Dendritic cell treated with granulocyte-macrophage colony-stimulating factor and Interleukin-4, amounts not matched to agents 40 ng/mL and 50 ng/mL, for 4 days (primary cell): Measurements from ENCODE around the gene TMEM240.
"Not testable (repeated sequence)": the region's sequence is repeated elsewhere in the genome, so short reads cannot be mapped to it uniquely, and the experiment has no call there.

Experiments
- H3K27ac Mint-ChIP-seq: one replicate; pipeline ENCODE4 v1.8.0; 2022; ENCODE audit warnings: mild to moderate bottlenecking, mixed read lengths
- H3K27me3 Mint-ChIP-seq: one replicate; pipeline ENCODE4 v1.8.0; 2022; ENCODE audit warnings: mild to moderate bottlenecking, mixed read lengths
- H3K36me3 Mint-ChIP-seq: one replicate; pipeline ENCODE4 v1.8.0; 2022; ENCODE audit warnings: low read depth, mixed read lengths
- H3K4me1 Mint-ChIP-seq: one replicate; pipeline ENCODE4 v1.8.0; 2022; ENCODE audit warnings: low read depth, mixed read lengths
- H3K4me3 Mint-ChIP-seq: one replicate; pipeline ENCODE4 v1.8.0; 2022; ENCODE audit warnings: mild to moderate bottlenecking, moderate library complexity, mixed read lengths
- H3K9me3 Mint-ChIP-seq: one replicate; pipeline ENCODE4 v1.8.0; 2022; ENCODE audit warnings: mixed read lengths
- intact Hi-C: fragments of 100-400 bp; cut with micrococcal nuclease; formaldehyde crosslinking; loops from one replicate; pipeline ENCODE4 v1.15.0; 2022

TMEM240 gene

DNA sequence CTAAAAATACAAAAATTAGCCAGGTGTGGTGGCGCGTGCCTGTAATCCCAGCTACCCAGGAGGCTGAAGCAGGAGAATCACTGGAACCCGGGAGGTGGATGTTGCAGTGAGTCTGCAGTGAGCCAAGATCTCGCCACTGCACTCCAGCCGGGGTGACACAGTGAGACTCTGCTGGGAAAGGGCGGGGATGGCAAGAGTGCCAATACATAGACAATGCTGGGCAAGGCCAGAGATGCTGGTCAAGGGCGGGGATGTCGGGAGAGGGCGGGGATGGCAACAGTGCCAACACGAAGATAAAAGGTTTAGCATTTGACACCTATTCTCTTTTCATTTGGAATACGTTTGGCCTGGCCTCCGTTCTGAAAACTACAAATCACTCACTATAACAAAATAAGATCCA lies 23.3 kb upstream of the TMEM240 start:
- Mint-ChIP-seq H3K9me3 (no peaks in the 10 kb centered on the region), H3K4me3 (no peak overlapping the region), H3K36me3 (peaks cover 85% of the 10 kb centered on the region), H3K27ac (no peak overlapping the region), H3K27me3 (no peaks in the 10 kb centered on the region), H3K4me1 (peaks cover 12% of the 10 kb centered on the region)
- intact Hi-C loops, result no loop called here

DNA sequence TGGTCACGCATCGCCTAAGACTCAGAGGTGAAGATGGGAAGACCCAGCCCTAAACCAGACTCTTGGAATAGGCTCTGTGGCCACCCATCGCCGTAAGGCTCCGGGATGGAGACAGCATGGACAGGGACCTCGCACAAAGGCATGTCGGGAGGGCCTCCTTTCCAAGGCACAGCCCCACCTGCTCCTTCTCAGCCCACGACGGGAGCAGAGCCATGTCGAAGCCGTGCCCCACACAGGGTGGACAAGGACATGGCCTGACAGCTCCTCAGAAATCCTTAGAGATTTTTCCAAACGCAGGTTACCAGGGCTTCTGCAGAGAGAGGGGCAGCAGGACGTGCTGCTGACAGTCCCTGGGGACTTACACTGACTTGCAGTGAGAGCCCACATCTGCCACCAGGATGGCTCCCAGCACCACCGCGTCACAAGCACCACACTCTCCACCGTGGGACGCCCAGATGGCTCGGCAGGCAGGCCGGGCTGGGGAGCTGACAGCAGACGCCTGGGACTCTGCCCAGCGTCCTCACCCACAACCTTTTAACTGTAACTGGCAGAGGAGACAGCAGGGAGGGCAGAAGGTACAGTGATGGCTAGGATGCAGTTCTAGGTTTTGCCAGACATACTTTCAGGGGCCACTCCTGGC lies 22.3 kb upstream of the TMEM240 start:
- peaks cover 91% of the 10 kb centered on the region for H3K36me3 Mint-ChIP-seq
- H3K9me3 Mint-ChIP-seq, result no peaks in the 10 kb centered on the region

DNA sequence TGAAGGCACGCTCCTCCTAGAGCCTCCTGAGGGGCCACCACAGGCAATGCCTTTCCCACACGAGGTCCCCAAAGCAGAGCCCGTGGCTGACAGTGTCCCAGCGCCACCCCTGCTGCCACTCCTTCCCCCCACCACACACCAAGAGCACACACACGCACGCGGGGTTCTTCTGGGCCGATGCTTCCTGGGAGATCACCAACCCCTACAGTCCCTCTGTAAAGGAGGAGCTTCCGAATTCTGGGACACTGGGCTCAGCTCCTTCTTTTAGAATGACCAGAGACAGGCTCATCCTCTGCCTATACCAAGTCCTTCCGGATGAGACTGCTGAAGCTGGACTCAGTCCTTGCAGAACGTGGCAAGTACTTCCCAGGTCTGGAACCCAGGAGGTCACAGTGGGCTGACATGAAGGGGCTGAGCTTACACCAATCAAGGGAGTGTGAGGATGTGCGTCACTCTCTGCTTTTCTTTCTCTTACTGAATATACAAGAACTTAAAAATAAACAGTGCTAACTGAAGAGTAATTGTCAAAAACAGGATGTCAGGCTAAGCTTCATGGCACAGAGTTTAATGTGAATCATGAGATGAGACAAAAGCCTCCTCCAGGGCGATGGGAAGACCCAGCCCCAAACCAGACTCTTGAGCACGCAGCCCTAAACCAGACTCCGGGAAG lies 21.5 kb upstream of the TMEM240 start:
- Mint-ChIP-seq H3K27me3 (no peaks in the 10 kb centered on the region), H3K27ac (no peak overlapping the region), H3K4me3 (no peak overlapping the region), H3K9me3 (no peaks in the 10 kb centered on the region), H3K36me3 (peaks cover 83% of the 10 kb centered on the region), H3K4me1 (peaks cover 2% of the 10 kb centered on the region)
- intact Hi-C loops, result no loop called here

More for the DNA sequence above, 22.3 kb upstream of the TMEM240 start:
- intact Hi-C loops, result no loop called here
- no peak overlapping the region for H3K4me3 Mint-ChIP-seq
- no peak overlapping the region for H3K27ac Mint-ChIP-seq
- peaks cover 9% of the 10 kb centered on the region for H3K4me1 Mint-ChIP-seq
- H3K27me3 Mint-ChIP-seq, result no peaks in the 10 kb centered on the region

DNA sequence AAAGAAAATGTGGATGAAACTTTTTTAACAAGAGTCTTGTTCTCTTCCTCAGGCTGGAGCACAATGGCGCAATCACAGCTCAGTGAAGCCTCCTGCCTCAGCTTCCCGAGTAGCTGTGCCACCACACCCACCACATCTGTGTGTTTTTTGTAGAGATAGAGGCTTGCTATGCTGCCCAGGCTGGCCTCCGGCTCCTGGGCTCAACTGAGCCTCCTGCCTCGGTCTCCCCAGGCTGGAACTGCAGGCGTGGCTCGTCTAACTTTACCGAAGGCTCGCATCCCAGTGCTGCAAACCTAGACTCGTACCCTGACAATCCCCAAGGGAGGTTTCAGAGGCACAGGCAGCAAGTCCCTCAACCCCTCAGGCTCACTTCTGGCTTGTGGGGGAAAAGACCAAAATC lies 19.8 kb upstream of the TMEM240 start:
- H3K4me1 Mint-ChIP-seq, result peaks cover 3% of the 10 kb centered on the region
- intact Hi-C loops, result no loop called here
- peaks cover 80% of the 10 kb centered on the region for H3K36me3 Mint-ChIP-seq
- no peaks in the 10 kb centered on the region for H3K27me3 Mint-ChIP-seq
- H3K27ac Mint-ChIP-seq, result no peak overlapping the region
- no peaks in the 10 kb centered on the region for H3K9me3 Mint-ChIP-seq
- no peak overlapping the region for H3K4me3 Mint-ChIP-seq

DNA sequence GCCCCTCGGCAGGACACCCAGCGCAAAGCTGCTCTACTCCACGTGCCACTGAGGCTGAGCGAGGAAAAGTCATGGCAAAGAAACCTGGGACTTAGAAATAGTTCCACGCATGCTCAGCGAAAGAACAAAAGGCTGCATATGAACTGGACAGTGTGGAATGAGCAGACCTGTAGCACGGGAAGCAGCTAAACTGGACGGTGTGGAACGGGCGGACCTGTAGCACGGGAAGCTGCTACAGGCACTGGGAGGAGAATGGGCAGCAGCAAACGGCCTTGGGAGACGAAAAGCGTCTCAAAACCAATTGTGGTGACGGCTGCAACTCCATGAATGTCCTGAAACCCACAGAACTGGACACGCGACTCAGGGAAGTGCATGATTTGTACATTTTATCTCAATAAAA lies 18.6 kb upstream of the TMEM240 start:
- no peak overlapping the region for H3K27ac Mint-ChIP-seq
- intact Hi-C loops, result no loop called here
- no peaks in the 10 kb centered on the region for H3K9me3 Mint-ChIP-seq
- H3K4me3 Mint-ChIP-seq, result no peak overlapping the region
- no peaks in the 10 kb centered on the region for H3K27me3 Mint-ChIP-seq
- peaks cover 80% of the 10 kb centered on the region for H3K36me3 Mint-ChIP-seq
- H3K4me1 Mint-ChIP-seq, result peaks cover 10% of the 10 kb centered on the region

DNA sequence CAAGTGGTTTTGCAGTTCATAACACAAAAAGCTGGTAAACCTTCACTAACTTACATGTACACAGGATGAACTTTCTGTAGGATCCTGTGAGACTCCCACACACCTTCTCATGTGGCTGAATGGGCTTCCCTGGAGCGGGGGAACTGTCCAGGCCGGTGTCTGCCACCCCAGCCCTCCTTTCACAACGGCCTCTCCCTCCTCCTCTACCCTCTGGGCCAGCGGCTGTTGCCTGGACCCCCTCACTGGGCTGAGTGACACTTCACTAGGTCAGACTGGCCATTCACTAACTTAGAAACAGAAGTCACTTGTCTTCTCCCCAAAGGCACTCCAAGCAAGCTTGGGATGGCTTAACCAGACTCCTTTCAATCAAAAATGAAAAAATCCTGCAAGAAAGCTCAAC lies 18.2 kb upstream of the TMEM240 start:
- Mint-ChIP-seq H3K27me3 (no peaks in the 10 kb centered on the region), H3K4me3 (no peak overlapping the region), H3K27ac (no peak overlapping the region), H3K36me3 (peaks cover 80% of the 10 kb centered on the region), H3K4me1 (peaks cover 10% of the 10 kb centered on the region), H3K9me3 (no peaks in the 10 kb centered on the region)
- intact Hi-C loops, result no loop called here

DNA sequence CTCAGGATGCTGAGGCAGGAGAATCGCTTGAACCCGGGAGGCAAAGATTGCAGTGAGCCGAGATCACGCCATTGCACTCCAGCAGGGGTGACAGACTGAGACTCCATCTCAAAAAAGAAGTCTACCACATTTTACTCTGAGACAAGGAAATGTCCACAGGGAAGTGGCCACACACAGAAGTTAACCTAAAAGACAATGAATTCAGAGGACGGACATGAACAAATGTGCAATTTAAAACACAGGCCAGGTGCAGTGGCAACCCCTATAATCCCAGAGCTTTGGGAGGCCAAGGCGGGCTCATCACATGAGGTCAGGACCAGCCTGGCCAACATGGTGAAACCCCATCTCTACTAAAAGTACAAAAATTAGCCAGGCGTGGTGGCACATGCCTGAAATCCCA lies 17.3 kb upstream of the TMEM240 start:
- intact Hi-C loops, H3K9me3 Mint-ChIP-seq, H3K27me3 Mint-ChIP-seq, H3K4me3 Mint-ChIP-seq, H3K27ac Mint-ChIP-seq: not testable (repeated sequence)
- Mint-ChIP-seq H3K4me1 (peaks cover 10% of the 10 kb centered on the region), H3K36me3 (peaks cover 73% of the 10 kb centered on the region)

DNA sequence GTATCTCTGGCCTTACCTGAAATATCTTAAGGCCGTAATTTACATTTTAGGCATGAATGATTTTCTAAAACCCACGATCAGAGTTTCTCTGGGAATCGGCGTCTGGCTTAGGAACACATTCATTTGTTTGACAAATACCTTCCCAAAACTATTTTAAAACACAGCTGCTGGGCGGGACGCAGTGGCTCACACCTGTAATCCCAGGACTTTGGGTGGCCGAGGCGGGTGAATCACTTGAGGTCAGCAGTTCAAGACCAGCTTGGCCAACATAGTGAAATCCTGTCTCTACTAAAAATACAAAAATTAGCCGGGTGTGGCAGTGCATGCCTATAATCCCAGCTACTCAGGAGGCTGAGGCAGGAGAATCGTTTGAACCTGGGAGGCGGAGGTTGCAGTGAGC lies 16.5 kb upstream of the TMEM240 start:
- H3K4me3 Mint-ChIP-seq, H3K9me3 Mint-ChIP-seq, intact Hi-C loops, H3K27me3 Mint-ChIP-seq, H3K27ac Mint-ChIP-seq: not testable (repeated sequence)
- Mint-ChIP-seq H3K36me3 (peaks cover 73% of the 10 kb centered on the region), H3K4me1 (peaks cover 11% of the 10 kb centered on the region)

DNA sequence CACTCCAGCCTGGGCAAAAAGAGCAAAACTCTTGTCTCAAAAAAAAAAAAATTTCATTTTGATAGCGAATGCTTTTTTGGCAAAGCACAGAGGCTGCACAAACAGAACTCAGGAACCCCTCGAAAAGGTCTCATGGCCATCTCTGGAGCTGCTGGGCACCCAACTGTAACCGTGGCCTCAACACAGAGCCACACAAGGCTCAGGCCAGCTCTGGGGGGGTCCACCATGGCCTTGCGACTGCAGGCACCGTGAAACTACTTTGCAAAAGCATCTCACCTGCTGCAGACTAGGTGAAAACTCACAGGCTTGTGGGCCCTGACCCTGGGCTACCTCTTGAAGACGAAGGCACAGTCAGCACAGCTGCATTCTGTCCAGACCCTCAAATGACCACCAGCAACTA lies 16.1 kb upstream of the TMEM240 start:
- no peak overlapping the region for H3K27ac Mint-ChIP-seq
- H3K36me3 Mint-ChIP-seq, result peaks cover 73% of the 10 kb centered on the region
- H3K27me3 Mint-ChIP-seq, result no peaks in the 10 kb centered on the region
- no peak overlapping the region for H3K4me3 Mint-ChIP-seq
- peaks cover 15% of the 10 kb centered on the region for H3K4me1 Mint-ChIP-seq
- intact Hi-C loops, result no loop called here
- H3K9me3 Mint-ChIP-seq, result no peaks in the 10 kb centered on the region

DNA sequence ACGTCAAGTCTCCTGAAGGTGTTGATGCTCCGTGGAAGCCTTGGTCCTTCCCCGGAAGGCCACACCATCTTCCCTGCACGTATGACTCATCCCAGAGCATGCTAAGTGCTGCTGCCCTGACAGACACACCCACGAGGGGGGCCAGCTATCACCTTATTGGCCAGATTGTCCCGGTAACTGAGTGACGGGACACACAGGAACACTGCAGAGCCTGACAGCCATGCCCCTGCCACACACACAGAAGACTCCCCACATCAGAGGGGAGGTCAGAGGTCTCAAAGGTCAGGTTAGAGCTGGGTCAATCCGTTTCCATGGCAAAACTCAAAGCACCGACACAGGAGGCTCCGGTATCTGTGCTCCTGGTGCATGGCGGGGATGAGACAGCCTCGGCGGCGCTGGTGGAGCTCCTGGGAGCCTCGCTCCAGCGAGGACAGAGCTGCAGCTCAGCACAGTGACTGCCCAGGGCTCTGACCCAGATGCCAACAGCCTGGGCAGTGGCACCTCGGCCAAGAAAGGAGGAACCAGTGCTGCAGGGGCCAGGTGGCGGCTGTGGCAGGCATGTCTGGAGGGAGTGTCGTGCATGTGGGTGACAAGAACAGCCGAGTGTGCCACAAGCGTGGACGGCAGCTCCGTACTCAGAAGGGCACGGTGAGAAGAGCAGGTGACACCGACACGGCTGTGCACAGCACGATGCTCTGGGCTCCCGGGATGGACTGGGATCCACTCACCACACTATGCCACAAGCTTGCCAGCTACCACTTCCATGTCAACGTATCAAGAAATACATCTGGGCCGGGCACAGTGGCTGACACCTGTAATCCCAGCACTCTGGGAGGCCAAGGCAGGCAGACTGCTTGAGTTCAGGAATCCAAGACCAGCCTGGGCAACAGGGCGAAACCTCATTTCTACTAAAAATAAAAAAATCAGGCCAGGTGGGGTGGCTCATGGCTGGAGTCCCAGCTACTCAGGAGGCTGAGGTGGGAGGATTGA lies 14.8 kb upstream of the TMEM240 start:
- Mint-ChIP-seq H3K4me1 (peaks cover 17% of the 10 kb centered on the region), H3K27me3 (no peaks in the 10 kb centered on the region), H3K27ac (no peak overlapping the region), H3K4me3 (no peak overlapping the region), H3K36me3 (peaks cover 66% of the 10 kb centered on the region), H3K9me3 (no peaks in the 10 kb centered on the region)
- intact Hi-C loops, result no loop called here

DNA sequence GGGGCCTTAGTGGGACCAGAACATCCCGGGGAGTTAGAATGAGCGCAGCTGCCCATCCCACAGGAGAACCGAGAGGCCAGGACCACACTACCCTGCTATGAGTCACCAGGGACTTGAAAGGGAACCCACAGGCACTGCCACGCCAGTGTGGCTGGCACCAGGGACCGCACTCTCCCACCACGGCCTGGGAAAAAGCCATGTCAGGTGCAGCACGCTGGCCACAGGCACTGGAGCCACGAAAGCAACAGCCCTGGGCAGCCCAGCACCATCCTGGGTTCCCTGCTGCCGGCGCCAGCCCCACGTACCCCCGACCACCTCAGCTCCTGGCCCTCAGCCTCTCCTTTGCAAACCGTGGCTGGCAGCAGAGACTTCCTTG lies 14.1 kb upstream of the TMEM240 start:
- Mint-ChIP-seq H3K27me3 (no peaks in the 10 kb centered on the region), H3K27ac (no peak overlapping the region), H3K9me3 (no peaks in the 10 kb centered on the region), H3K36me3 (peaks cover 59% of the 10 kb centered on the region), H3K4me1 (peaks cover 17% of the 10 kb centered on the region), H3K4me3 (no peak overlapping the region)
- intact Hi-C loops, result no loop called here

DNA sequence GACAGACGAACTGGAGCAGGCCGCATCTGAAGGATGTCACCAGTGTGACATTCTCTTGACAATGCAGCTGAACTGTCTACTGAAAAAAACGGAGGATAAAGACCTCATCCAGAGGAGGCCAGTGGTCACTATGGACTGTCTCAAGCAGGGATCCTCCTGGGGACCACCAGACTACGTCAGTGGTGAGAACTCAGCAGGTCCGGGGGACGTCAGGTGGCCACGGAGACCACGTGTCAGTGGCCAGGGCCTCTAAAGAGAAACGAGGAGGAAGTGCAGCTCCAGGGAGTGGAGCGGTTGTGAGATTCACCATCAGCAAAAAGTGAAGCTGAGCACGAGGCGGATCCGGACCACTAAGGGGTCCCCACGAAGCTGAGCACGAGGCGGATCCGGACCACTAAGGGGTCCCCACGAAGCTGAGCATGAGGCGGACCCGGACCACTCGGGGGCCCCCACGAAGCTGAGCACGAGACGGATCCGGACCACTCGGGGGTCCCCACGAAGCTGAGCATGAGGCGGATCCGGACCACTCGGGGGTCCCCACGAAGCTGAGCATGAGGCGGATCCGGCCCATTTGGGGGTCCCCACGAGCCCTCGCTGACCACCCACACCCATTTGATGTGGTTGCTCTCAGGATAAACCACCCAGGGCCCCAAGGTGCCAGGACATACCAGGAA lies 13.5 kb upstream of the TMEM240 start:
- peaks cover 60% of the 10 kb centered on the region for H3K36me3 Mint-ChIP-seq
- H3K27me3 Mint-ChIP-seq, result no peaks in the 10 kb centered on the region
- no peak overlapping the region for H3K4me3 Mint-ChIP-seq
- H3K27ac Mint-ChIP-seq, result no peak overlapping the region
- peaks cover 17% of the 10 kb centered on the region for H3K4me1 Mint-ChIP-seq
- no peaks in the 10 kb centered on the region for H3K9me3 Mint-ChIP-seq
- intact Hi-C loops, result no loop called here

DNA sequence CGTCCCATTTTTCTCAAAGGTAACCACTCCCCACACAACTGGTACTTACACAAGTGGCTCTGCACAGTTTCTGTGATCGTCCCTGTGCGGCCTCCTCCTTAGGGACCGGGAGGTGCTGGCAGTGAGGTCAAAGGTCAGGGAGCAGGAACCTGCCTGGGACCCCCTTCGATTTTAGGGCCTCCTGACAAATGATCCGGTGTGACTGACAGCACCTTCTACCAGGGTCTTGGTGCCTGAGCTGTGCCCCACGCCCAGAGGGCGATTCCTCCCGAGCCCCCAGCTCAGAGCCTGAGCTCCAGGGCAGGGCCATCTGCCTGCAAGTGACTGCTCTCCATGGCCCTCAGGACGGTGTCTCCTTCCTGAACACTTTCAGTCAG lies 11.8 kb upstream of the TMEM240 start:
- Mint-ChIP-seq H3K4me3 (no peak overlapping the region), H3K4me1 (peaks cover 17% of the 10 kb centered on the region), H3K9me3 (no peaks in the 10 kb centered on the region), H3K36me3 (peaks cover 67% of the 10 kb centered on the region), H3K27ac (no peak overlapping the region), H3K27me3 (no peaks in the 10 kb centered on the region)
- intact Hi-C loops, result no loop called here
